ENCODE results near the gene RBP5. TPM values are rescaled to one million over a fixed set of nuclear protein-coding genes. Genes with fewer than 3 reads are reported as not detected.
A peak's percentile ranks its signal among the peaks of the same experiment; 100 is the strongest.

RBP5 gene
- total RNA-seq, 1 experiment from 2014 or later: not detected

DNA sequence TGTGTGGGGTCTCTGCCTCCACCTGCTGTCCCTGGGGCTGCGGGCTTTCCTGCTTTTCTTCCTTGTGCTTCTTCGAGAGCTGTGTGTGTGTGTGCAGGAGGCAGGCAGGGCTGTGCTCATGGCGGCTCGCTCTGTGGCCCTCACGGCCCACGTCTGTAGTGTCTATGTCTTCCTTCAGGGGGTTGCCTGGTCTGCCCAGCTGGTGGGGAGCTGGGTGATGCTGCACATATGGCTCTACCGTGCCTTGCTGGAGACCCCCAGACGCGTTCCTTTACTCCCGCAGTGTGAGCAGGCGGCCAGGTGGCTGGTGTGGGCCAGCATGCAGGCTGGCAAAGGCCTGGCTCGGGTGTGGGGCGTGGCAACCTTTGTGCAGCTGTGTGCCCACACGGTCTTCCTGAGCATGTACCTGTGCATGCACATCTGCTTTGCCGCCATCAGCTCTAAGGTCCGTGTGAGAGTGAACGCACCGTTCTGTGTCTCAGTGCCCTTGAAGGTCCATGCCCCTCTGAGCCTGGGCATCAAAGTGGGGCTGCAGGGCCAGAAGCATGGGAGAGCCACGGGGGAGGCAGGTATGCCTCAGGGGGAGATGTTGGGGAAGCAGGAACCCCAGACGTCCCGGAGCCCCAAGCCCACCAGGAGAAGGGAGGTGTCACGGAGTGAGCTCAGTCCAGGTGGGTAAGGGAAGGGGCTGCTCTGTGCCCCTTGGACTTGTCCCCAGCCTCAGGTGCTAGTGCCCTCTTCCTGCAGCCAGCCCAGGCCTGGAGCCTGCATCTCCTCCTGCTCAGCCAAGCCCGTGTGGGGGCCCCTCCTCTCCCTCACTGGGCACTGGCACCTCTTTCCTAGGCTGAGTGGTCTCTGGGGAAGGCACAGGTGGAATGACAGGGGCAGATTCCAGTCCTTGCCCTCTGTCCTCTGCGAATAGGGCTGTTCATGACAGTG is 27.8 kb upstream of the RBP5 start:
- intact Hi-C loops (cut with micrococcal nuclease): no loop called here
- TF ChIP-seq EZH2 (IDR thresholded peaks at IDR 0.05; ENCODE audit: low read length, unreplicated experiment): no peak
- TF ChIP-seq CTCF (conservative IDR thresholded peaks at IDR 0.05; ENCODE audit: low read depth, low read length): no peak
- no peak for TF ChIP-seq EZH2phosphoT487 (IDR thresholded peaks at IDR 0.05; ENCODE audit: borderline replicate concordance, low read length)
- H3K9ac ChIP-seq (ENCODE audit: low read length): no peak overlapping the region

DNA sequence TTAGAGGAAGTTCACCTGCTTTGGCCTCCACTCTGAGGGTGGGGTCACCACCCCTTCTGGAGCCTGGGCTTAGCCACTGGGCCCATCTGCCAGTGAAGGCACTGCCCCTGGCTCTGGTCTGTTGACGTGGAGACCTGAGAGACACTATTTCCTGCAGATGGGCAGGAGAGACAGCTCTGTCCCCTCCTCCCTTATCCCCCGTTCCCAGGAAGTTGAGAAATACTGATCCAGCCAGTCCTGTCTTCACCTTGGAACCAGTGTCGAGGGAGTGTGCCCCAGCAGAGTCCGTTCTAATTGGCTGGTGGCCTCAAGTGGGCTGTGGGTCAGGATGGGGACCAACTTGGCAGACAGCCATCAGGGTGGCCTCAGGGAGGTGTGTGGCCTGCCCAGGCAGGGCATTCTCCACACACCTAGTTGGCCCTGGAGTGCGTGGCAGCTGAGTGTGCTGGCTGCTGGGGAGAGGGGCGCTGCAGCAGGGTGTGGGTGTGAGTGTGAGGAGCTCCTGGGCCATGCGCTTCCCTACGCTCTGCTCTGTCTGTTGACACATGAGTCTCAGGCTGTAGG is 26.9 kb upstream of the RBP5 start:
- BruUV-seq (replicated peaks): no TSS peak
- Histone ChIP-seq H3K9me3 (ENCODE audit: low read length) (no peaks in the 10 kb centered on the region), H3K27ac (ENCODE audit: low read length) (no peak overlapping the region), H3K4me3 (ENCODE audit: low read length) (no peak overlapping the region), H3K4me1 (ENCODE audit: insufficient read depth, low read length) (no peaks in the 10 kb centered on the region), H3K79me2 (ENCODE audit: low read length) (no peaks in the 10 kb centered on the region), H3K9ac (ENCODE audit: low read length) (no peak overlapping the region), H3K4me2 (ENCODE audit: low read length) (no peak overlapping the region), H2AFZ (ENCODE audit: low read length) (no peak overlapping the region), H3K9me2 (replicated peaks; ENCODE audit: low read length) (no peaks in the 10 kb centered on the region), H3K27me3 (ENCODE audit: low read length) (no peaks in the 10 kb centered on the region), H4K20me1 (ENCODE audit: low read length) (no peaks in the 10 kb centered on the region), H3K36me3 (ENCODE audit: low read depth, low read length) (no peaks in the 10 kb centered on the region), H3F3A (ENCODE audit: low read length, unreplicated experiment) (no peaks in the 10 kb centered on the region)
- TF ChIP-seq EZH2 (IDR thresholded peaks at IDR 0.05; ENCODE audit: low read length, unreplicated experiment) (no peak), CTCF (conservative IDR thresholded peaks at IDR 0.05; ENCODE audit: low read depth, low read length) (no peak), EZH2phosphoT487 (IDR thresholded peaks at IDR 0.05; ENCODE audit: borderline replicate concordance, low read length) (no peak)
- POLR2A ChIA-PET (ENCODE audit: unreplicated experiment): no interaction called here
- ATAC-seq (no peak), DNase-seq (peak; percentile 11)
- CTCF ChIA-PET: no interaction called here
- intact Hi-C loops (cut with micrococcal nuclease): no loop called here

More for the DNA sequence above, 27.8 kb upstream of the RBP5 start:
- H3K9me3 ChIP-seq (ENCODE audit: low read length): no peaks in the 10 kb centered on the region
- H3K79me2 ChIP-seq (ENCODE audit: low read length): no peaks in the 10 kb centered on the region
- no peak overlapping the region for H2AFZ ChIP-seq (ENCODE audit: low read length)
- no peaks in the 10 kb centered on the region for H3K27me3 ChIP-seq (ENCODE audit: low read length)
- H3K27ac ChIP-seq (ENCODE audit: low read length): no peak overlapping the region
- no TSS peak for BruUV-seq (replicated peaks)
- no peak overlapping the region for H3K4me2 ChIP-seq (ENCODE audit: low read length)
- H3F3A ChIP-seq (ENCODE audit: low read length, unreplicated experiment): no peaks in the 10 kb centered on the region
- H3K36me3 ChIP-seq (ENCODE audit: low read depth, low read length): no peaks in the 10 kb centered on the region
- ChIA-PET POLR2A (ENCODE audit: unreplicated experiment) (no interaction called here), CTCF (no interaction called here)
- no peak for ATAC-seq
- no peaks in the 10 kb centered on the region for H4K20me1 ChIP-seq (ENCODE audit: low read length)
- no peak overlapping the region for H3K4me3 ChIP-seq (ENCODE audit: low read length)
- no peaks in the 10 kb centered on the region for H3K9me2 ChIP-seq (replicated peaks; ENCODE audit: low read length)
- no peaks in the 10 kb centered on the region for H3K4me1 ChIP-seq (ENCODE audit: insufficient read depth, low read length)
- DNase-seq: no peak
